Fibroblast of skin of left biceps (primary cell): ENCODE results near the gene AWAT1.
"Not testable (repeated sequence)": the region's sequence is repeated elsewhere in the genome, so short reads cannot be mapped to it uniquely, and the experiment has no call there.

Source experiments
- DNase-seq, 2 experiments: peaks; one replicate each; pipeline ENCODE4 v3.0.0-alpha.2; 2013; ENCODE audit warnings: low read depth in 2 of 2

Gene AWAT1

DNA sequence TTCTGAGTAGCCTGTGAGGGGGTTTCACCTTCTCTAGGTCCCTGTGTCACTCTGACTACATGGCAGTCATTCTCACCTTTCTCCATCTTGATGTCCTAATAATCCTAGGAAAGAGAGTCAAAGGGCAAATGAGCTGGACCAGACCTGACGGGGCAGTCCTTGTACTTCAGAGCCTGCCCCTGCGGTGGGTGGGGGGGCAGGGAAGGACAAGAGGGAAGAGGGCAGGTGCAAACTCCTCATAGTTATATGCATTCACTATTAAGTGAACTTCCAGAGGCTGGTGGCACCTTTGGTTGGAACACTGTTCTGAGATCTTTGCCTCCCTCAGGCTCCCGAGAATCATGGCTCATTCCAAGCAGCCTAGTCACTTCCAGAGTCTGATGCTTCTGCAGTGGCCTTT lies at the start of gene AWAT1:
TSS of gene AWAT1 (plus strand) at position 301 of the 400 bp plus-strand sequence. CDS start at position 342, 41 bp downstream.
- DNase-seq, result no peak

DNA sequence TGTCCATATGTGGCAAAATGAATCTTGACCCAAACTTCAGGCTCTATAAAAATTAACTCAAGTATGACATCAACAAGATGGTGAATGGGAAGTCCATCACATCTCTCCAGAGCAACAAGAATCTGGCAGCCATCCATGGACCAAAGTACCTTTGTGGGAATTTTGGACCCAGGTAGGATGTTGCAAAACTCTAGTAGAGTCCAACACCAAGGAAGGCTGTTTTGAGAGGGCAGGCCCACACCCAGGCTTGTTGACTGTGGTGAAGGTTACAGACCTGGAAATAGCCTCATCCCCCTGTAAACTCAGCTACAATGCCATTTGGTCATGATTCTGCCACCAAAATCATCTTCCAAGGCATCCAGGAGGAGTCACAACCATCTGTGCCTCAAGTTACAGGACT lies 44.2 kb upstream of the AWAT1 start:
- DNase-seq, result no peak

DNA sequence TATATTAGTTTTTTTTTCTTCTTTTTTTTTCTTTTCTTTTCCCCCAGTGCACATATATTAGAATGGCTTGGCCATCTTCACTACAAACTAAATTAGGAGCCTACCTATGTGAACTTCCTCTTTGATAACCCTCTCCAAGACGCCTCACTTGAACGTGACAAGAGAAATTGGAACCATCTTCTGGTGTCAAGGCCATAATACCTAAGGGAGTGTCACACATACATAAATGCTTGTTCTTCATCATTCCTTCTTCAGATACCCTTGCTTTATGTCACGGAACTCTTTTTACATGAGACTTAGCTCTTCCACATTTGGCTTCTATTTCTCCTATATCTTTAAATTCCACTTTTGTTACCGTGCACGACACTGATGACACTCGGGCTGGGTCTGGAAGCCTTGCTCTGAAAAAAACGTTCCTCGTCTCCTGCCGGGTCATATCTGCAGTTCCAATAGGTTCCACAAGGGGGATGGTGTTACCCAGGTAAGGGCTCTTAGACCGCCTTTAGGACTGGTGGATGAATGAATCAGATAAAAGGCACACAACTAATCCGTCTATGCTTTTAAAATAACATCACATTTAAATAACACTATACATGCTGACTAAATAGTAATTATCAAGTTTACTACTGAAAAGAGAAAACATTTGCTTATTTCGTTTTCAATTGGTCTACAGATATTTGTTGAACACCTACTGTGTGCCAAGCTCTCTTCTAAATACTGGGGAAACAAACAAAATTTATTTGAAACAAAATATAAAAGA lies 37.3 kb upstream of the AWAT1 start:
- no peak for DNase-seq

DNA sequence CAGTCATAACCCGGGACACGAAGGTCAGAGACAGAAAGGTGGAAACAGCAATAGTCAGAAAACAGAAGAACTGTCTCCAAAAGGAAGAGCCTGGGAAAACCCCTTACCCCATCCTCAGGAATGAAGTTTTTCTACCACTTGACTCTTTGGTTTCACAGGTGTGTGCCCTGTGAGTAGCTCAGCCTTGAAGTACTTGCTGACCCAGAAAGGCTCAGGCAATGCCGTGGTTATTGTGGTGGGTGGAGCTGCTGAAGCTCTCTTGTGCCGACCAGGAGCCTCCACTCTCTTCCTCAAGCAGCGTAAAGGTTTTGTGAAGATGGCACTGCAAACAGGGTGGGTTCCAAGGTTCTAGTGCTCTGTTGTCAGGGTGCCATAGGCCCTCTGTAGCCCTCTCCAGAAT lies 32.7 kb upstream of the AWAT1 start:
- DNase-seq, result no peak

DNA sequence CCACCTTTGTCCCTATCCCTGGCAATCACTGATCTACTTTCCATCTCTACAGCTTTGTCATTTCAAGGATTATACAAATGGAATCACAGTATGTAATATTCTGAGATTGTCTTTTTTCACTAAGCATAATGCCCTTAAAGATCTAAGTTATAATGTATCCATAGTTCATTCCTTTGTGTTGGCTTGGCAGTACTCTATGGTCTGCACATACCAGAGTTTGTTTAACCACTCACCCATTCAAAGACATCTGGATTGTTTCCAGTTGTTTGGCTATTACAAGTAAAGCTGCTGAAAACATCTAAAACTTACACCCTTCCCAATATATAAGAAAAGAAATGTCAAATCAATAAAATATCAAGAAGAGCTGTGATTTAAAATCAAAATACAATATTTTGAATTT lies 26.0 kb upstream of the AWAT1 start:
- no peak for DNase-seq

DNA sequence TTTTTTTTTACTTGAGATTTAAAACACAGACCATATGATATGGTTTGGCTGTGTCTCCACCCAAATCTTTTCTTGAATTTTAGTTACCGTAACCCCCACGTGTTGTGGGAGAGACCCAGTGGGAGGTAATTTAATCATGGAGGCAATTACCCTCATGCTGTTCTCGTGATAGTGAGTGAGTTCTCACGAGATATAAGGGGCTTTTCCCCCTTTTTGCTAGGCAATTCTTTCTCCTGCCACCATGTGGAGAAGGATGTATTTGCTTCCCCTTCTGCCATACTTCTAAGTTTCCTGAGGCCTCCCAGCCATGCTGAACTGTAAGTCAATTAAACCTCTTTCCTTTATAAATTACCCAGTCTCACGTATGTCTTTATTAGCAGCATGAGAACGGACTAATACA lies 24.9 kb upstream of the AWAT1 start:
- DNase-seq, result not testable (repeated sequence)

DNA sequence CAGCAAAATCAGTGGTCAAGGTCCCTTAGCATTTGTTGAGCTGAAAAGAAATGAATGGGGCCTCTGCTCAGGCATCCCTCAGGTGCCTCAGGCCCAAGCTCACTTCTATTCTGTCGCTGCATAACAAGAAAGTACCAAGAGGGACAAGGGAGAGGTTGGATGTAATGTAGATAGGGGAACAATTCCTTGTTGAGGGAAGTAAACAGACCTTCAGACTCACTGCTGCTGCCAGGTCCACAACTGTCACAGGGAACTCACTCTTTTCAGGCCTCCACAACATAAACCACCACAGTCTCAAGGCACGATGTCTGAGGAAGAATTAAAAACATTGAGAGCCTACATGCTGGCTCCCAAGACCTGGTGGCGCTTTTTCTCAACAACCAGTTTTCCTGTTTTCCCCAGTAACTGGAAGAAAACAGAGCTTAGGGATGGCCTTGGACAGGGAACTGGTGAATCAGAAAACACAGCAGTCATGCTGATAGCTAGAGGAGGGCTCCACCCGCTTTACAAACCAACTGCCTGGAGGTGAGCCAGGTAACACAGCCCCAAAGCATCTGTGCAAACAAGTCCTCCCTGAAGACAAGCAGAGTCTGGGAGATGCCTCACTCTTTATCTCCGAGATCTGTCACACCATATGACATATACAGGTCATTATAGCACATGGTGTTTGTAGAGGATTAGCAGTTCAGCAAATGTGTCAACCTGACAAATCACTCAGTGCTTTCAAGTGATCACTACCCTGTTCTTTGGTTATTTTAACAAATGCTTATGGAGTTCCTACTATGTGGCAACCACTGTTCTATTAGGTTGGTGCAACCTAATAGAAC lies 14.3 kb upstream of the AWAT1 start:
- DNase-seq, result no peak

DNA sequence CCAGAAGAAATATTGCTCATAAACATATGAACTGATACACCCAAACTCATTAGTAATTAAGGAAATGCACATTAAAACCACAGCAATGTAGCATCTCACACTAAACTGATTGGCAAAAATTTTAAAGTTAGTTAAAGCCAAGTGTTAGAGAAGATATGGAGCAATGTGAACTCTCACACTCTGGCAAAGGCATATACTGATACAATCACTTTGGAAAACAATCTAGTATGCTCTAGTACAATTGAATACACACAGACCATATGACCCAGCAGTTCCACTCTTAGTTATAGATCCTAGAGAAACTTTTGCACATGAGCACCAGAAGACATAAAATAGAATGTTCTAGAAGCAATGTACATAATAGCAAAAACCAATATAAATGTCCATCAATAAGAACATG lies 8.4 kb upstream of the AWAT1 start:
- no peak for DNase-seq

DNA sequence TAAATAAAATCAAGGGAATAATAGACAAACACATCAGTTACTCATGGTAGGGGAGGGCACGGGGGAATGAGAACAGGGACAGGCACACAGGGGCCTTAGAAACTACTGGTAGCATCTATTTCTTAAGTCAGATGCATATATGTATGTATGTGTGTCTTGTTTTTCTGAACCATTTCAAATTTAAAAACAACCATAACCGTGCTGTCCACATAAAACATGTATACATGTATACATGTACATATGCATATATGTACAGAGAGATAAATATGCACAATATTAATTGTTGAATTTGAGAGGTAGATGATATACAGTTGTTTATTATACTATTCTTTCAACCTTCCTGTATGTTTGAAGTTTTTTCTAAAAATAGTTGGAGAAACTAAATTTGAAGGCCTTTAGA lies 7.8 kb upstream of the AWAT1 start:
- DNase-seq, result no peak

DNA sequence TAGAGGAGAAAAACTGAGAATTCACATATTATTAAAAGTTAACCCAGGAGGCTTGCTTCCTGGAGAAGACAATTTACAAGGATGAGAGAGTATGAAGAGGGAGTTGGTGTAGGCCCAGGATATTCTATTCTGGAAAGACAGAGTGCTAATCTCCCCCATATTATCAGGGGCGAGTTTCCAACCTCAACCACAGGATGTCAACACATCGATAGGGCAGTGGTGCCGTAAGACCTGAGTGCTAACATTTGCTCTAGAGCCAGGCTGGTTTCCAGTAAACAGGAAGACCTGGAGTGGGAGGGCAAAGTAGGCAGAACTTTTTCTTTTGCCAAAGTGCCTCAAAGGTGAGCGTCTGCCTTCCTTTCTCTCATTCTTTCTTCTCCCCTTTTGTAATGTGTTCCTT lies 2.8 kb upstream of the AWAT1 start:
- DNase-seq, result no peak

DNA sequence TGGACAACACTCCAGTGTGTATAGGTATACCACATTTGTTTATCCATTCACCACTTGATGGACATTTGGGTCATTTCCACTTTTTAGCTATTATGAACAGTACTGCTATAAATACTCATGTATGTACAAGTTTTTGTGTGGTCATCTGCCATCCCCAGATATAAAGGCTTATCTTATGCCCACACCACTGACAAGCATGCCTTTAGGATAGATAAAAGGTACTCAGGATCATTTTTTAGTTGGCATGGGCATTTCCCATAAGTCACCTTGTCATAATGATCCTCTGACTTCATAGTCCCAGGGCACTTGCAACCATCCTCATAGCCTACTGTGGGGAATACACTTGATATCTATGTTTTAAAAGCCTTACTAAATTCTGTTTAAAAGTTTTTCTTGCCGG lies 6.3 kb downstream of the AWAT1 start:
- DNase-seq, result no peak

DNA sequence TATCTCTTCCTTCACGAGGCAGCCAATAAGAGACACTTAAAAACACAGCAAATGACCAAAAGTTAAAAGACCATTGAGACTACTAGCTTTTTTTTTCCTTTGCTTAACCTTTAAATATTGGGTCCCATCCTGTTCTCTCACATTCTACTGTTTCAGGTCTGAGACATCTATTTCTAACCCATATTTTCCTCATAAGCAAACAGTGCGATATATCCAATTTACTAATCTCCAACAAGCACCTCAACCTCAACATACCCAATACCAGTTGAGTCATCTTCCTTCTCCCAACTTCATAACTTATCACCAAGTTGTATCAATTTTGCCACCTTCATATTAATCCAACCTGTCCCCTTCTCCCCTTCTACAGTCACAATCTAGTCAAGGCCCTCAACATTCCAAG lies 7.0 kb downstream of the AWAT1 start:
- no peak for DNase-seq

DNA sequence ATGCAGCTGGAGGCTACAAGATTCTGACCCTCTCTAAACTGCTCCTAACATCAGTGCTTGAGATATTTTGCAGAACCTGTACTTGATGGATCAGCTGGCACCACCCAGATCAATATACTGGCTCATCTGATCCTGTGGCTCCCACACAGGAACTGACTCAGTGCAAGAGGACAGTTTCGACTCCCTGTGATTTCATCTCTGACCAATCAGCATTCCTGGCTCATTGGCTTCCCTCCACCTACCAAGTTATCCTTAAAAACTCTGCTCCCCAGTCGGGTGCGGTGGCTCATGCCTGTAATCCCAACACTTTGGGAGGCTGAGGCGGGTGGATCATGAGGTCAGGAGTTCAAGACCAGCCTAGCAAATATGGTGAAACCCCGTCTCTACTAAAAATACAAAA lies 9.1 kb downstream of the AWAT1 start:
- not testable (repeated sequence) for DNase-seq

DNA sequence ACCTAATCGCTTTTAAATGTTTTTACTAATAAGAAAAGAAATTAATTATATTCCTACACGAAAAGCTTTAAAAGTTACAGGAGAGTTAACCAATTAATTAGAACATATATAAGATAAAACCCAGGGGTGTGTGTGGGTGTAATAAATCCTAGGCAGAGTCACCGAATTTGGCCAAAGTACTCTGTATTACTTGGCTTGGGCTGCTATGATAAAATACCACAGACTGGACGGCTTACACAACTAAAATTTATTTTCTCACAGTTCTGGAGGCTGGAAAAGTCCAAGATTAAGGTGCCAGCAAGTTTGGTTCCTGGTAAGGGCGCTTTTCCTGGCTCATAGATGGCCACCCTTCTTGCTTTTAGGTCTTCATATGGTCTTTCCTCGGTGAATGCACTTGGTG lies 10.4 kb downstream of the AWAT1 start:
- DNase-seq, result no peak

DNA sequence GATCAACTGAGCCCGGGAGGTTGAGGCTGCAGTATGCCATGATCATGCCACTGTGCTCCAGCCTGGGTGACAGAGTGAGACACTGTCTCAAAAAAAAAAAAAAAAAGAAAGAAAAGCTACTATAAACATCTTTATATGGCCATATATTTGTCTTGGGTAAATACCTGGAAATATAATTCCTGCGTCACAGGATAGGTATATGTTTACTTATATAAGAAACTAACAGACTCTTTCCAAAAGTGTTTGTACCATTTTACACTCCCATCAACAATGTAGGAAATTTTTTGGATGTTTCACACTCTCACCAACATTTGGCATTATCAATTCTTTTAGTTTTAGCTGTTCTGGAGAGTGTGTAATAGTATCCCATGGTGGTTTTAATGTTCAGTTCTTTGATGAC lies 12.8 kb downstream of the AWAT1 start:
- DNase-seq, result no peak

DNA sequence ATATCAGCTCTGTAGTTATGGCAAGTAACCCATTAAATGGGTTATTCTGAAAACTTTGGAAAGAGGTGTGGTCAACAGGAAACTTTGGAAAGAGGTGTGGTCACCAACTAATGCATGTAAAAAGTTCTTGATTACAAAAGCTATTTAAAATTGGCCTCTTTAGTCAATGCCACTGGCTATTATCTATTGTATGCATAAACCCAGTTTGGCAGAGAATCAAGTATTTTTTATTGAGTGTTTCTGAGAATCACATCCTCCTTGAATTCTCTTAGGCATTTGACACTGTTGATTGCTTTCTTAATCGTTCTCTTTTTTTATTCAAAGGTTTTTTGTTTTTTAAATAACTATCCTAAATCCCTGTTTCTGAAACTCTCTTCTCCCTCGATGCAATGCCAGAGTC lies 18.0 kb downstream of the AWAT1 start:
- no peak for DNase-seq

DNA sequence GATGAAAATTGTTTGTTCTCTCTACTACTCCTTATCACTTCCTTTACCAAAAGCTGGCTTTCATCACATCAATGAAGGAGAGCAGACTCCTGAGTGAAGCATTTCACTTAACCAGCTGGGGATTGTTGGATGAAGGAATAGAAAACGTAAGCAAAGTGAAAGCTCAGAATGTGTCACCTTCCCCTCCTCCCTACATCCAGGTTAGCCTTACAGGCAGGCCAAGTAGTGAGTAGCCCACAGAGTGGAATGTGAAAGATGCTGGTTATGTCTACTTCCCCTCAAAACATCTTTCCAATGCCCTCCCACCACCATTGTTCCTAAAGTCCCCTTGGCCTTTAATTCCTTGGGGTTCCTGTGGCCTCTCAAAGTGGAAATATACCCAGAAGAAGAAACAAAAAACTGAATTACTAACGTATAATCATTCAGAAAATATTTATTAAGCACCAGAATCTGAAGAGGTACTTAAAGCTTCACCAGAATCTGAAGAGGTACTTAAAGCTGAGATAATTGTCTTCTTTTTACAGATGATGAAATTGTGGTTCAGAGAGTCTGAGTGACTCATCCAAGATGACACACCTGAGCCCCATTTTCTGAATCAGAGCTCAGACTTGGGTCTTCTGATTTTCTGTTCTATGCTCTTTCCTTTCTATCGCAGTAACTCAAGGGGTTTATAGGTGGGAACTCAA lies 19.1 kb downstream of the AWAT1 start:
- DNase-seq, result no peak

DNA sequence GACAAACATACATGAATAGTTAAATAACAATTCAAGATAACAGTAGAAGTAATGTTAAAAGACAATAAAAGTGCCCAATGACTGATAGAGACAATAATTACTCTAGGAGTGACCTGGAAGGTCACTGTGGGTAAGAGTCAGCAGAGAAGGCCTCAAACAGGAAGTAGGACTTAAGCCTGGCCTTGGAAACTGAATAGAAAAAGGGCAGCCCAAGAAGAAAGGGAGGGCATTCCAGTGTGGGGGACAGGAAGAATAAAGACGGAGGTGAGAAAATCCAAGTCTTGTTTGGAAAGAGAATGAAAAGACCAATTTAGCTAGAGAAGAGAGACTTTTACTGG lies 19.6 kb downstream of the AWAT1 start:
- DNase-seq, result no peak

DNA sequence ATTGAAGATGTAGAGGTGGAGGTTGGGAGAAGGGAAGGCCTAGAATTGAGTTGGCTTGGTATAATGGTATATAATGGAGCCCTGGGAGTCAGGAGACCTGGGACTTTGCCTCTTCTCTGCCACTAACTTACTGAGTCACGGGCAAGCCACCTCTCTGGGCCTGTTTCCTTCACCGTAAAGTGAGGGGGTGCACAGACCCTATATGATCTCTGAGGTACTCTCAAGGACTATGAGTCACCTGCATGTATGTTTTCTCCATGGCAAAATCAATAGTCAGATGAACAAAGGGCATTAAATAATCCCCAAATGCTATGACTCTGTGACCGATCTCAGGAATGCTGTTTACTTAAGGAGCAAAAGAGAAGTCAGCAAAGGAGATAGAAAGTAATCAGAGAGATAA lies 20.5 kb downstream of the AWAT1 start:
- no peak for DNase-seq

DNA sequence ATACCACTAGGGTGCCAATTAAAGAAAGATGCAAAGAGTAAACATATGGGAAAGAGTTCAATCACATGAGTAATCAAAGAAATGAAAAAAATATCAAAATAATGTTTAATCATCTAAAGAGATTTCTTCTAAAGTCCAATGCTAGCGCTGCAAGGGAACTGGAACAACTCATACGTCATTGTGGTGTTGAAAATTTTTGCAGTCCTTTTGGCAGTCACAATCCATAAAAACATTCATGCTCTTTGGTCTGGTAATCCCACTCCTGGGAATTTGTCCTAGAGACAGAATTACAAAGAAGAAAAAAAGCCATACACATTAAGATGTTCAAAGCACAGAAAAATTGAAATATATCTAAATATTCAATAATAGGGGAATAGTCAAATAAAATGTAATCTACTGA lies 21.0 kb downstream of the AWAT1 start:
- no peak for DNase-seq

DNA sequence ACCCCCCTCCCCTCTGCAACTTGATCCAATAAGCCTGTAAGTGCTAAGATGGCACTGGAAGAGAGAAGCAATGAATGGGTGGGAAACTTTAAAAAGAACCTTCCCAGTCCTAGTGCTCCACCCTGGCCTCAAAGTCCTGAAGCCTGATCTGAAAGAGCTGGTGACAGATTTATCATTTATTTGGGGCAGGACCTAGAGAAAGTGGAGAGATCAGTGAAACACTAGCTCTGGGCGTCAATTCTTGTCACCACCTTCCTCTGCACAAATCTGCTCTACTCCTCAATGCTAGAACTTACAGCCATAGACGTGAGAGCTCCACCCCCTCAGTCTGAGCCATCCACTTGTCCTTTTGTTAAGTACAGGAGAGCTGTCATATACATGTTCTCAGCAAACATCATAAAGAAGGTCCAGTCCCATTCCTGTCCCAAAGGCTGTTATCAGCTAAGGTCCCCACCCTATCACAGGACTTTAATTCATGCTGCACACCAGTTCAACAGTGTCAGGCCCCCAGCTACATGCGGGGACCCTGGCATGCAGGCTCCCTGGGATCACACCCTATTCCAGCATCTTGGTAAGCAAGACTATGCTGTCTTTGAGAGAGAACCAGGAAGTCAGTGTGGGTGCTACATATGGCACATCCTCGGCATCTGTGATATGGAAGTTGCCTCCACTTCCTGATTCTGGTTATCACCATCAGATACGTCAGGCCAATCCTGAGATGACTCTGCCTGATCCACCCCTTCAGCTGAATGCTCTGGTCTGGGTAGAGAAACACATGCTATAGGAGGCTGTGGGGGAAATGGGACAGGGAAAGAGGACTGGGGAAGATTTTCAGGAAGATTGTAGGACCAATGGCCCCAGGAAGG lies 23.2 kb downstream of the AWAT1 start:
- no peak for DNase-seq

DNA sequence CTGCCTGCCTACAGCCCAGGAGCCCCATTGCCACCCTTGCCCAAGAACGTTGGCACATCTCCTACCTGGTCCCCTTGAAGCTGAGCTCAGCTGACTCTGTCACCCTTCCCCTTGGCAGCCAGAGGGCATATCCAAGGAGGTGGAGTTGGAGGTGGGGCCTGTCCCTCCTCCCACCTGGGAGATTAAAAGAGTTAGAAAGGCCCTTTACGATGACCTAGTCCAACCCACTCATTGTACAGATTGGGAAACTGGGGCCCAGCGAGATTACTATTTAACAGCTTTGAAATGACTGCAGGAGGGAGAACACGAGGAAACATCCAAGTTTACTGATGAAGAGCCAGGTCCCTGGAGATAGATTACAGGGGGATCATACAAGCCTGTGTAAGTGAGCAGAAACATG lies 25.6 kb downstream of the AWAT1 start, which contains the start of gene P2RY4:
TSS of gene P2RY4 (minus strand) at position 101 of the 400 bp plus-strand sequence. CDS start 580 bp downstream, outside the sequence.
- no peak for DNase-seq
